LNCaP clone FGC (cell line): ENCODE data around the gene SNIP1.
"Not testable (repeated sequence)": the region's sequence is repeated elsewhere in the genome, so short reads cannot be mapped to it uniquely, and the experiment has no call there.

Source experiments
- DNase-seq: peaks from one replicate; pipeline ENCODE4 v3.0.0-alpha.2; 2011; ENCODE audit warnings: low read depth
- H3K4me3 ChIP-seq: 2 replicates; pipeline ENCODE4 v1.5.1; 2011; ENCODE audit warnings: mild to moderate bottlenecking, low read depth, low read length, control low read depth
- TF ChIP-seq, protein P1 (sequence below): IDR thresholded peaks from 2 replicates; pipeline ENCODE4 v1.5.1; 2012; ENCODE audit warnings: mild to moderate bottlenecking; ENCODE audit not compliant: control insufficient read depth, insufficient read depth; ENCODE audit errors: extremely low read depth

The SNIP1 gene

DNA sequence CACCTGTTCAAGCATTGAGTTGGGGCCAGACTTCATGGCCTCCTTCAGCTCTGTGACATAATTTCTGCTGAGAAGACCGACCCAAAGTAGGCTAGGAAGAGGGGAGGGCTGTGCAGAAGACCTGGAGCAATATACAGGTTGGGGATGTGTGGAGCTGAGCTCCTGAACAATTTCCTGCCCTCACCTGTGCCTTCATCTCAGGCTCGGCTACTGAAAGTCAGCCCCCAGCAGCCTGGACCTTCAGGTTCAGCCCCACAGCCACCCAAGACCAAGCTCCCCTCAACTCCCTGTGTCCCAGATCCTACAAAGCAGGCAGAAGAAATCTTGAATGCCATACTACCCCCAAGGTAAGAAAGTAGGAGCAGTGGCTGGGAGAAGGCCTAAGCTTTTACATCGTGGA lies 3.3 kb upstream of the SNIP1 start:
- DNase-seq = no peak
- H3K4me3 ChIP-seq = peak overlapping the region; percentile 27
- TF ChIP-seq, protein P1, sequence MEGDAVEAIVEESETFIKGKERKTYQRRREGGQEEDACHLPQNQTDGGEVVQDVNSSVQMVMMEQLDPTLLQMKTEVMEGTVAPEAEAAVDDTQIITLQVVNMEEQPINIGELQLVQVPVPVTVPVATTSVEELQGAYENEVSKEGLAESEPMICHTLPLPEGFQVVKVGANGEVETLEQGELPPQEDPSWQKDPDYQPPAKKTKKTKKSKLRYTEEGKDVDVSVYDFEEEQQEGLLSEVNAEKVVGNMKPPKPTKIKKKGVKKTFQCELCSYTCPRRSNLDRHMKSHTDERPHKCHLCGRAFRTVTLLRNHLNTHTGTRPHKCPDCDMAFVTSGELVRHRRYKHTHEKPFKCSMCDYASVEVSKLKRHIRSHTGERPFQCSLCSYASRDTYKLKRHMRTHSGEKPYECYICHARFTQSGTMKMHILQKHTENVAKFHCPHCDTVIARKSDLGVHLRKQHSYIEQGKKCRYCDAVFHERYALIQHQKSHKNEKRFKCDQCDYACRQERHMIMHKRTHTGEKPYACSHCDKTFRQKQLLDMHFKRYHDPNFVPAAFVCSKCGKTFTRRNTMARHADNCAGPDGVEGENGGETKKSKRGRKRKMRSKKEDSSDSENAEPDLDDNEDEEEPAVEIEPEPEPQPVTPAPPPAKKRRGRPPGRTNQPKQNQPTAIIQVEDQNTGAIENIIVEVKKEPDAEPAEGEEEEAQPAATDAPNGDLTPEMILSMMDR = no peak

DNA sequence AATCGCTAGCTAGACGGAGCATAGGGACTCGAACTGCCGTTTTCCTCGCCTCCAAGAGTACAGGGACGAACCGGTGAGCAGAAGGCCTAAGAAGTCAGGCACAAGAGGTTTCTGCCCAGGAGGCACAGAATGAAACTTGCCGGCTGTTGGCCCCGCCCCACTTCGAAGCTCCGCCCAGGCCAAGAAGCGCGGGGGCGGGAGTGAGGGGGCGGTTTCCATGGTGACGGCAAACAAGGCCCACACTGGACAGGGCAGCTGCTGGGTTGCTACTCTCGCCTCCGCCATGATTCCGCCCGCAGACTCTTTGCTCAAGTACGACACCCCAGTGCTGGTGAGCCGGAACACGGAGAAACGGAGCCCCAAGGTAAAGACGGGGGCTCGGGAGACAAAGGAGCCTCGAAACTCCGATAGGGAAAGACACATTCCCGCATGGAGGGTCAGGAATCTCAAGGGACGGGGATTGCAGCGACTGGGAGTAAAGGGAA lies 2.7 kb upstream of the SNIP1 start, which contains the start of gene DNALI1:
TSS of gene DNALI1 (plus strand) at position 229 of the 485 bp plus-strand sequence. CDS start at position 284, 55 bp downstream.
- H3K4me3 ChIP-seq = peak within 1 kb of the TSS; percentile 27
- no peak for DNase-seq
- TF ChIP-seq, protein P1 = no peak

DNA sequence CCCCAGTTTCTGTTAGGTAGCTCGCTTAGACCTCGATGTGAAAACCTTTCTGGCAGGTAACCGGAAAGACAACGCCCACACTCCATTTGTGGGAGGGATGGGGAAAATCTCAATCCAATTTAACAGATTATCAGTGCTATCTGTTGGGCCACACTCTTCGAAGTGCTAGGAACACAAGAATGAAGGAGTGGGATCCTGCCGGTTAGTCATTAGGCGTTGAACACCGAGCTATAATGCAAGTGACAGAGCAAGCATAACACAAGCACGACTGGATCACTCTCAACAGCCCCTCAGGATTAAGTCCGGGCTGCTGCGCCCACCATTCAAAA lies 531 bp downstream of the SNIP1 start:
- peak overlapping the region; percentile 100 for H3K4me3 ChIP-seq
- TF ChIP-seq, protein P1 = no peak
- DNase-seq = no peak

DNA sequence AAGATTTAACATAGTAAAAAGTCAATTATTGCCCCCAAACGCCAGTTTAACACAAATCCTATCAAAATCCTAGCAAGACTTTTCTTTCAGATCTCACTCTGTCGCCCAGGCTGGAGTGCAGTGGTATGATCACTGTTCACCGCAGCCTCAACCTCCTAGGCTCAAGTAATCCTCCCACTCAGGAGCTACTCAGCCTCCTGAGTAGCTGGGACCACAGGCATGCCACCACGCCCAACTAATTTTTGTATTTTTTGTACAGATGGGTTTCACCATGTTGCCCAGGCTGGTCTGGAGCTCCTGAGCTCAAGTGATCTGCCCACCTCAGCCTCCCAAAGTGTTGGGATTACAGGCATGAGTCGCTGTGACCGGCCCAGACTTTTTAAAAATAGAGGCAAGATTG lies 4.8 kb downstream of the SNIP1 start:
- no peak for DNase-seq
- TF ChIP-seq, protein P1 = no peak
- H3K4me3 ChIP-seq = no peak overlapping the region

DNA sequence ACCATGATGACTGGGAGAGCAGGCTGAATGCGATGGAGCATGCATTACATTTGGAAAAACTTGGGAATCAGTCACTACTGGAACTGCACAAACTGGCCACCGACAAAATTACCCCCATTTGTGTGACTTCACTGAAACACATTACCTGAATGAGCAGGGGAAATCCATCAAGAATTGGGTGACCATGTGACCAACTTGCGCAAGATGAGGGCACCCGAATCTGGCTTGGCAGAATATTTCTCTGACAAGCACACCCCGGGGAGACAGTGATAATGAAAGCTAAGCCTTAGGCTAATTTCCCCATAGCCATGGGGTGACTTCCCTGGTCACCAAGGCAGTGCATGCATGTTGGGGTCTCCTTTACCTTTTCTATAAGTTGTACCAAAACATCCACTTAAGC lies 9.1 kb downstream of the SNIP1 start:
- H3K4me3 ChIP-seq = no peak overlapping the region
- TF ChIP-seq, protein P1 = no peak
- no peak for DNase-seq

DNA sequence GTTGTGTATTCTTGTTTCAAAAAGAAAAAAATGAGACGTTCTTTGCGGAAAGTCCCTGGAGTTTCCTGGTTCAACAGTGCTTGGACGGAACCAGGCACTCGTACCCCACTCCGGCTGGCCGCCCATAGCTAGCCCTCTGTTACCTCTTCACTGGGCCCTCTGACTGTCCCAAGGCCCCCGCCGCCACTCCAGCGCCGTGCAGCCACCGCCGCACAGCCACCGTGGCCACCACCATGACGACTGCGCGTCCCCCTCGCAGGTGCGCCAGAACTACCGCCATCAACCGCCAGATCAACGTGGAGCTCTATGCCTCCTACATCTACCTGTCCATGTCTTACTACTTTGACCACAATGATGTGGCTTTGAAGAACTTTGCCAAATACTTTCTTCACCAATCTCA lies 9.6 kb downstream of the SNIP1 start:
- TF ChIP-seq, protein P1 = no peak
- no peak overlapping the region for H3K4me3 ChIP-seq
- no peak for DNase-seq

DNA sequence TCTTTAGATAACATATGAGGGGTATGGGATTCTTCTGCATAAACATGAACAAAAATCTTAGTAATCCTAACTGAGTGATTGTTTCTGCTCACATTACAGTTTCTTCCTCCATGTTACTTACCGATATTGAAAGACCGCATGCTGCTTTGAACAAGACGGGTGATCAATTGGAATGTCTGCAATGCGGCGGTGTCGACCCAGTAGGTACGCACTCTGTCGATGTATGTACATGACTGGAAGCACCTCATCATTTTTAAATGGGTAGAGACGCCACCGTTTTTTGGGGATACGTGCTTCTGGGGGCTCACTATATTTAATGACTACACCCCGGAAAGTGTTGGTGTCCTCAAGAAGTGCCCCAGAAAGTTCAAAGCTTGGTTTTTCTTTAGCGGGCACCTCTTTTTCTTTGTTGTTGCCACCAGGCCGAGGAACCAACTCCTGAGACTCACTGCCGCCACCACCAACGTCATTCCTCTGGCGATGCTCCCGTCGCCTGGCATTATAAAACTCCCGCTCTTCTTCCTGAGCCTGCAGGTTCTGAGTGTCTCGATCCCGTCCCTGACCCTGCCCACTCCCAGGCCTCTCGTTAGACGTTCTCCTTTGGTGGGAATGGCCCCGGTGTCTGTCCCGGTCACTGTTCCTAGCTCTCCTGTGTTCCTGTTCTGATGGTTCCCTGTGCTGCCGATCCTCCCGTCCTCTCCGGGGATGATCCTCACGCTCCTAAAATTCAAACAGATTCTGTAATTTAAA lies 13.9 kb downstream of the SNIP1 start:
- TF ChIP-seq, protein P1 = no peak
- no peak for DNase-seq
- H3K4me3 ChIP-seq = no peak overlapping the region

DNA sequence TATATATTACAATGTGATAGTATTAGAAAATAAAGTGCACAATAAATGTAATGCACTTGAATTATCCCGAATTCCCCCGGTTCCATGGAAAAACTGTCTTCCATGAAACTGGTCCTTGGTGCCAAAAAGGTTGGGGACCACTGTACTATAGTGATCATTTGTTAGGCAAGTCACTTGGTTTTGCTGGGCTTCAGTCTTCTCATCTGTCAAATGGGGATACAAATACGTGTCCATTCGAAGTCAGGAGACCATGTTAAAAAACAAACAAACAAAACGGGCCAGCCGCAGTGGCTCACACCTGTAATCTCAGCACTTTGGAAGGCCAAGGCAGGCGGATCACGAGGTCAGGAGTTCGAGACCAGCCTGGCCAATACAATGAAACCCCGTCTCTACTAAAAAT lies 14.9 kb downstream of the SNIP1 start:
- not testable (repeated sequence) for H3K4me3 ChIP-seq, DNase-seq
